Midbrain (tissue), 1 donor: ENCODE data around the gene TMEM184B.
"Not testable (repeated sequence)": the region's sequence is repeated elsewhere in the genome, so short reads cannot be mapped to it uniquely, and the experiment has no call there.

Experiments
- DNase-seq: peaks from one replicate; lab custom pipeline; 2025; lab: John Stamatoyannopoulos, UW

TMEM184B gene

DNA sequence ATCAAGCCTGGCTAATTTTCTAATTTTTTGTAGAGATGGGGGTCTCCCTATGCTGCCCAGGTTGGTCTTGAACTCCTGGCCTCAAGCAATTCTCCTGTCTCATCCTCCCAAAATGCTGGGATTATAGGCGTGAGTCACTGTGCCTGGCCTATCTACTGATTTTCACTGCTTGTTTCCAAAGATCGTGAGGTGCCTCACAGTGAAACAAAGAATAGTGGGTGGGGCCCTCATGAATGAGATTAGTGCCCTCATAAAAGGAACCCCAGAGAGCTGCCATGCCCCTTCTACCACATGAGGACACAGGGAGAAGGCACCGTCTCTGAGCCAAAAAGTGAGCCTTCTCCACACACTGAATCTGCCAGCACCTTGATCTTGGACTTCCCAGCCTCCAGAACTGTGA, 23.5 kb downstream of the TMEM184B start:
- no peak for DNase-seq

DNA sequence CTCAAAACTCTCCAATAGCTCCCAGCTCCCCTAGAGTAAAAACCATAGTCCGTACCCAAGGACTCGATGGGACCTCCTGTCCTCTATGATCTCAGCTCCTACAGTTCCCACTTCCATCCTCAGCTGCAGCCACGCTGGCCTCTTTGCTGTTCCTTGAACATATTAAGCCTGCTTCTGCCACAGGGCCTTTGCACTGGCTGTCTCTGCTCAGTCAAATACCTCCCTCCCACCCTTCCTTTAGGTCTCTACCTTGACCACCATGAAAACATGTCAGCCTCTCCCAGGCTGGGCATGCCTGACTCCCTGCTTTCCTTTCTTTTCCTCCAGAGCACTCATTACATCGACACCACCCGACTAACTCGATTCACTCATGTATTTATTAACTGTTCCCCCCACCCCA, 24.5 kb downstream of the TMEM184B start:
- DNase-seq: no peak

DNA sequence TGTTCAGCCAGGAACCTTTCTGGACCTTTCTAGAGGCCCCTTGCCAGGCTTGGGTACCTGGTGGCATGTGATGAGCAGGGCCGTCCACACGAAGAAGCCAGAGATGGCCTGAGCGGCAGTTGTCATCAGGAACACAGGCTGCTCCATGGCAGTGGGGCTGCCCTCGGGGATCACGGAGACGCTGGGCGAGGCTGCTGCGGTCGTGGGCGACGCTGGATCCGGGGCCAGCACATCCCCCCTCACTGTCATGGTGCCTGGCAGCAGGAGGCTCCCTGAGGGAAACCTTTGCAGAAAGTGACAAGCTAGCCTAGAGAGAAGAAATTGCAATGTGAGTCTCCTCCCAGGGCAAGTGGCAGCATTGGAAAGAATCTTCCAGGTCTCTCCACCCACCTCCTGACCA, 25.1 kb downstream of the TMEM184B start:
- DNase-seq: no peak

DNA sequence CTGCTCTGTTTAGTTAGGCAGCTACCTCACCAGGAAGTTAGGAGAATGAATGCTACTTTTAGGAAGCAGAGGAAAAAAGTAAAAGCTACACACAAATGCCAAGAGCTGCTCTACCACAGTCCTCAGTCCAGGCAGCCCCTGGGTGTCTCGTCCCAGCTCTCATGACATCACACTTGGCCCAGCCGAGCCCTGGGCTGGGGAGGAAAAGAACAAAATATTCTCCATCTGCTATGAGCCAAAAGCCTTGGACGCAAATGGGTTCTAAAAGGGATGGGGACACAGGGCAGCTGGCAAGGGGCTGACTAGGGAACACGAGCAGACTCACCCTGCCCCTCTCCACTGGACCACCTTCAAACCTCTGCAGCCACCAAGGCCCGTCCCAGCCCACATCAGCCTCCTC, 26.1 kb downstream of the TMEM184B start:
- peak; percentile 70 for DNase-seq

DNA sequence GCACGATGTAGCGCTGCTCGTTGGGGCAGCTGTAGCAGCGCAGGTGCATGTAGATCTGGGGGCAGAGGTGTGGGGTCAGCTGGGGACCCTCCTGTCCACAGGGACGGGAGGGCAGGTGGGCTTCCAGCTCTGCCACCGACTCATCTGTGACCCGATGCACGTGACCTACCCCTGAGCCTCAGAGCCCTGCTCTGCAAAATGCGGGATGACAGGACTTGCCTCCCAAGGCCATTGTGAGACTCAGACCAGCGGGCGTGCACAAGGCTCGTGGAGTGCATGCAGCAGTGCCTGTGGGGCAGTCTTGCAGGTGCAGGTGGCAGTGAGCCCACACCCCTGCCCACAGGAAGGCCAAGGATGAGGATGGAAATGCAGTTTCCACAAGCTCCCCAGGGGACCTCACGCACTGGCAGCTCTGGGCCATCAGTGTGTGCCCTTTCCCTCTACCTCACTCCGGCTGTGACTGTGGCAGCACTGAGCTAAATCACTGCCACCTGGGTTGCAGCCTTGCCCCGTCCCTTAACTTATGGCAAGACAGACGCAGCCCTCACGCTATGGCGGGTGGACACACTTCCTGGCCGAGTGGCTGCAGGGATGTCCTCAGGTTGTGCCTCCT, 26.7 kb downstream of the TMEM184B start:
- DNase-seq: no peak

DNA sequence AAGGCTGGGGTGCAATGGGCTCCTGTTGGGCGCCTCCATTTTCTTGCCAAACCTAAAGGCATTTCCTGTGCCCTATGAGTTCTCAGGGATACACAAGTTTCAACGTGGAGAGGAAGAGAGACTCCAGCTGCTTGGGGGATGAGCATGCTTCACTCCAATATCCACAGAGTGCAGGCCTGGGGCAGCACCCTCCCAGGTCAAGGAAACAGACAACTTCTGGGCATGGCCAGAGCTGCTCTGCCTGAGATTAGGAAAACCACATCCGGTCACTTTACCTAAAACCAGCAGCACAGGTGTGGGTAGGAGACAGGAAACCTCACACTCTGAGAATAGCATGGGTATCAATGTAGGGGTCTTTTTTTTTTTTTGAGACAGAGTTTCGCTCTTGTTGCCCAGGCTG, 28.7 kb downstream of the TMEM184B start:
- no peak for DNase-seq

DNA sequence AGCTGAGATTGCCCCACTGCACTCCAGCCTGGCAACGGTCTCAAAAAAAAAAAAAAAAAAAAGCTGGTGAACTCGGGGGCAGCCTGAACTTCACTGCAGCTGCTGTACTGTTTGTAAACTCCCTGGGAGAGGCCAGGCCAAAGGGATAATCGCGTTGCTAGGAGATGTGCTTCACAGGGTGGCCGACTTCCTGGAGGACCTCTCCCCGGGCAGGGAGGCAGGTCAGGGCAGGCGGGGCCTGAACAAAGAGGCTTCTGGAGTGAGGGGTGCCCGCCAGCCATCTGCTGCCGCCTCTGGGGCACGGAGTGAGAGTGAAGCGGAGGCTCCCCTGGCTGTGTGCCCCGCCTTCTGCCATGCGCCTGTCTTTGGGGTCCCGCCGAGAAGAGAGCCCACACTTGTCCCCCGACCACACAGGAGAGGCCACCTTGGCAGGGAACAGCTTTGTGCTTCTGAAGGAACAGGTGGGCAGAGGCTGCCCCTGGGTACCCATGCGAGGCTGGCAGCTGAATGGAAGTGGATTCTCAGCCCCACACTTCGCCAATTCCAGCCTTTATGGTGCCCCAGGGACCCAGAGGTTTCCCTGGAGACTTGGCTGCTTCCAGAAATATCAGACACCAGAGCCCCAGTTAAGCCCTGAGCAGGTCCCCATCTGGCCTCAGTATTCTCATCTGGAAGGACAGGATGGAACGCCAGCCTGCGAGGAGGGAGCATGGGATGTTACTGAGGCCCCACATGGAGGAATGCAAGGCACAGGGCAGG, 29.6 kb downstream of the TMEM184B start:
- peak; percentile 44 for DNase-seq

DNA sequence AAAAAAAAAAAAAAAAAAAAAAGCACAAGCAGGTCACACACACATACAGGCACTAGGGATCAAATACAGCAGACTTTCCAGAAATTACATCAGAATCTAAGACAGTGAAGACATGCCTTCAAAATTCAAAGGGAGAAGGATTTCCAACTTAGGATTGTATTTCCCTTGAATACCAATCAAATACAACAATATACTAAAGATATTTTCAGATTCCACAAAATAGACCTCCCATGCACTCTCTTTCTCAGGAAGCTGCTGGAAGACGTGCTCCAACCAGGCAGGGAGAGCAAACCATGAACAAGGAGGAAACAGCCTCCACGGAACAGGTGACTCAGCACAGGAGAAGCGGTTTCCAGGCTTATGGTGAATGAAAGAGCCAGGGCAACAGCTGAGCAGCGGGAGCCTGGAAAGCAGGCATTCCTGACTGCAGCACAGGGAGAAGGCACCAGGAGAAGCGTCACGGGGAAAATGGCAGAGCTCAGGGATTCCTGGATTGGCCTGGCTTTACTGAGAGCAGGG, 32.0 kb downstream of the TMEM184B start:
- DNase-seq: peak; percentile 41

DNA sequence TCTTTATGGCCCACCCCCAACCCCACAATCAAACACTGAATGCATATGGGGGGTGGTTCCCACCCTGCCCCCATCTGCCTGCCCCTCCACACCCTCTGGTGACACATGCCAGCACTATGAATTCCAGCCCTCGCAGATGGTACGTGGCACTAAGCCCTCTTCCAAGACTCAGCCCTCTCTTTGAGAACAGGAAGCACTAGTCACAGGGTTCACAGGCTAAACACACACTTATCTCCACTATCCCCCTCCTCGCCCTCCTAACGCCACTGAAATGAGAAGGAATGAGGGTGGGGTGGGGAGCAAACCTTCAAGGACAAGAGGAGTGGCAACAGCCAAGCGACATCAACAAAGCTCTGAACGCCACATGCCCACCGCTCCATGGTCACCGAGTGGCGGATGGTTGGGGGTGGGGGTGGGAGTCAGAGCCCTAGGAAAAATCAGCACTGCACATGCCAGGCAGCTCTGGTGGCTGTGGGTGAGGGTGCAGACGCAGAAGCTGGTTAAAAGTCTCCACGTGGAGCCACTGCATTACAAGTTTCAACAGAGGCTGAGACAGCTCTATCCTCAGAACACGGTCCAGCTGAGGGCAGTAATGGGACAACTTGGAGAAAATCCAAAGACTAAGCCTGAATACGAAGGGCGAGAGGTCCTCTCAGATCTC, 33.6 kb downstream of the TMEM184B start:
- peak; percentile 89 for DNase-seq

DNA sequence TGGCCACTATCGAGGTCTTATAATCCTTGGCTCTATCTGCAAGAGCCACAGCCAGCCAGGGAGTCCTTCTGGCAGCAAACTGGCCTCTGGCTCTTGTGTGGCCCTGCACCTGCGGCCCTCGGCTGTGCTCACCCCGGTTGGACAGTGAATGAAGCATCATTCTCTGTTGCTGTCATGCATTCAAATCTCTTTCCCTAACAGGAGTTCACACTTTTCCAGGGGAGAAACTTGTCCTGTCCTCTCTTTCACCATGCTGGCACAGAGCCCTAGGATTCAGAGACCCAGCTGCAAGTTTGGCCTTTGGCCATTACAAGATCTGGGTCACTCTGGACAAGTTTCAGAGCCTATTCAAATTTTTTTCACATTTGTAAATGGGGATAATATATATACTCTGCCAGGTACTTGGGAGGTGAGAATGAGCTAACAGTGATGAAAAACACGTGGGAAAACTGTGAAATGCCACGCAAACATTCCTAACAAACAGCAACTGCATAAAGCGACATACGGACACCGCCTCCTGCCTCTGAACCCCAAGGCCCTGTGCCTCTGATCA, 34.2 kb downstream of the TMEM184B start:
- DNase-seq: peak; percentile 30

DNA sequence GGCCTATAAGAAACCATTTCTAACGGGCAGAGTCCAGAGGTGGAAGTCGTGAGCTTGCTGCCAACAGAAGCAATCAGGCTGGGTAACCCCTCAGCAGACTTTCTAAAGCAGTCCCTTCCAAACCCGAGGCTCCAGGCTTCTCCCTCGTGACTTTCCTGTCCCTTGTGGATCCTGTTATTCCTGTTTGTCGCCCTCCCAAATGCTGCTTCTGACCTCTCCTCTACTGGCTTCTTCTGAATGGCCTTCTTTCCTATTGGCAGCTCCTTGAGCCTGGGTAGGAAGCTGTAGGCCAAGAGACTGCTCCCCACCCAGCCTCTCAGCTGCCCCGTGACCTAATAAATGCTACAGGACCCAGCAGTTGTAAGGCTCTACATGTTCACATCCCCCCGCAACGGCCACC, 36.0 kb downstream of the TMEM184B start:
- DNase-seq: no peak

DNA sequence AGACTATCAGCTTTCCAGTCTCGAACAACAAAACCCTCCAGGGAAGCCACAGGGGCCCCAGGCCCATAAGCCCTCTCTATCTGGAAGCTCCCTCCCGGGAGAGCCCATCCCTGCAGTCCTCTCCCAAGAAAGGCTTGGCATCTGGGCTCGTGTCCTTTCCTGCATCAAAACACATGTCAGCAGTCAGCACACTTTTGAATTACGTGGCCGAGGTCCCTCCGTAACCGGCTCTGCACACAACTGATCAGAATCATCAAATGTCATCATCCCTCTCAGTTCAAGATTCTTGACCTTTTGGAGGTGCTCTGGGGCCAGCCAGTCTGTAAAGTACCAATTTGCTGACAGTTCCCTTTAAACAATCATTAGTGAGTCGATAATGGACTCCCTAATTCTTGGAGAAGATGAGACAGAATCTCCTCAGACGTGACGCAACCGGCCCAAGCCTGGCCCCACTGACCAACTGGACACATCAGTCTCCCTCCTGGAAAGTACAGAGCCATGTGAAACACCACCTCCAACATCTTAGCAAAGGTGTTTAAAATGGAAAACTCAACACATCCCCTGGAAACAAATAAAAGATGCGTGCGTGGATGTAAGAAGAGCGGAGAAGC, 37.5 kb downstream of the TMEM184B start:
- DNase-seq: no peak

DNA sequence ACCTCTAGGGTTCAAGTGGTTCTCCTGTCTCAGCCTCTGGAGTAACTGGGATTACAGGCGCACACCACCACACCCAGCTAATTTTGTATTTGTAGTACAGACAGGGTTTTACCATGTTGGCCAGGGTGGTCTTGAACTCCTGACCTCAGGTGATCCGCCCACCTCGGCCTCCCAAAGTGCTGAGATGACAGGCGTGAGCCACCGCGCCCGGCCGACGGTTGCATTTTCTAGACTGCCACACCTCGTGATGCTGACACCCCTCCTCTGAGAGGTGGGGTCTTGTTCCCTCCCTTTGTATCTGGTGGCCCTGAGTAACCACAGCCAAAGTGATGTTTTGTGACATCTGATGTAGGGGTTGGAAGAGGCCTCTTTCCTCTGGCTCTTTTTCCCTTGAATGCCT, 39.0 kb downstream of the TMEM184B start:
- not testable (repeated sequence) for DNase-seq

DNA sequence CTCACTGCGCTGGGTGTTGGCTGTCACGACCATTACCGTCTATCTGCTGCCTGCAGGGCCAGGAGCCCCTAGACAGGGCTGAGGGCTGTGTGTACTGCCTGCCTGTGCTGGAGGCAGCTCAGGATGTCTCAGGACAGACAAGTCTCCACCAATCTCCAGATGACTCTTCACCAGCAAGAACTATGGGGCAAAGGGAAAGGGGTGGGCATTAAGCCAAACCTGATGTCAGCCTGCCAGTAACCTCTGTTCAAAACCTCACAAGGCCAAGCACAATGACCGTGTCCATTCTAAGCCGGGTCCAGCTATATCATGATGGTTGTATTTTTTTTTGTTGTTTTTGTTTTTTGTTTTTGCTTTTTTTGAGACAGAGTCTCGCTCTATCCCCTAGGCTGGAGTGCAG, 39.4 kb downstream of the TMEM184B start:
- DNase-seq: no peak

DNA sequence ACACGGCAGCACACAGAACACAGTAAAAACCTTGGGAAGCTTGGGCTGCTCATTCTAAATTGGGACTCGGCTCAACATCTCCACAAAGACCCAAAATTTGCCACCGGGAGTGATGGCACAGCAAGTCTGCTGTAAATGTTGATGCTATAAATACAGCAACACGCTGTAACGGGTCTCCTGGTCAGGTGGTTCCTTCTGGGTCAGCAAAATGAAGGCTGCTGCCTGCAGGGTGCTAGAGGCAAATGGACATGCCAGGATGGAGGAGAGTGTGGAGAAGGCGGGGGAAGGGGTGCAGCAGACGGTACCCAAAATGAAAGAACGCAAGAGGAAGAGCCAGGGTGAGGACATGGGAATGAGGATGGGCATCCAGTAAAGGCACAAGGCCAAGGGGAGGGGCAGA, 40.6 kb downstream of the TMEM184B start:
- DNase-seq: no peak

DNA sequence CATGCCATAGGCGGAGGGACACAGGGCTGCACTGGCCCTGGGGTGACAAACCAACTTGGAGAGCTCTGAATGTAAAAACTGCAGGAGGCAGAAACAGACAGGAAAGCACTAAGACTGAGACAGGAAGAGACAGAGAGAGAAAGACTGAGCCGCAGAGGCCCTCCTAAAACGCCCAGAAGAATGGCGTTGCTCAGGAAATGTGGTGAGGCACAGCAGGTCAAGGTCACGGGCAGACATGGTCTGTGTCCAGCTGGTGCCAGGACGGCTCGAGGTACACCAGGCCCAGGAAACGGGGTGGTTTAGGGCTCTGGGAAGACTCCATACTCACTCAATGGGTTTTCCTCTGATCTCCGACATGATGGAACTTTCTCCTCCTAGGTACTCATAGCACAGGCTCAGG, 41.9 kb downstream of the TMEM184B start:
- DNase-seq: no peak

DNA sequence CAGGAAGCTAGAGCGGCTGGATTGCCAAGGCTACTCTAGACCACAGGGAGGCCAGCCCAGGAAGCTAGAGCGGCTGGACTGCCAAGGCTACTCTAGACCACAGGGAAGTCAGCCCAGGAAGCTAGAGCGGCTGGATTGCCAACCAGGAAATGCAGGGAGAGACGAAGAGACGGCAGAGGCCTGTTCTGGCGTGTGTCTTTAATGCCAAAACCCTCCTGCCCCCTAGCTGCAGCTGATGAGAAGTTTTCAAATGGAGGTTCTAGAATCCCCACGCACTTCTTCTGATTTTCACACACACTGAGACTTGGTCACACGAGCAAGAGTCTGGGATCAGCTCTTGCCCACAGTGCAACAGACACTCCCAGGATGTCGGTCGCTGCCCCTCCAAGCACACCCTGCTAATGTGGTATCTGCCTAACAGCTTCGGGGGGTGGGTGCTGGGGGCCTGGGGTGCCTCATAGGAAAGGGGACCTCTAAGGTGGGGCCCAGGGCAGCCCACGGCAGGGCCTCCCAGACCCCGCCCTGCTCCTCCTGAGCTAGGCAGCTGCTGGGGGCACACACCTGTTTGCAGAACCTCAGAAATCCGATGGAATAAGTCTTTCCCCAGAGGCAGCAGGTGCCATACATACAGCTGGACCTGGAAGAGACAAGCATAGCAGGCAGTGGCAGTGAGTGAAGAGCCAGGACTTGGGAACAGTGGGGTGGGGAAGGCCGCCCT, 42.5 kb downstream of the TMEM184B start:
- peak; percentile 44 for DNase-seq

DNA sequence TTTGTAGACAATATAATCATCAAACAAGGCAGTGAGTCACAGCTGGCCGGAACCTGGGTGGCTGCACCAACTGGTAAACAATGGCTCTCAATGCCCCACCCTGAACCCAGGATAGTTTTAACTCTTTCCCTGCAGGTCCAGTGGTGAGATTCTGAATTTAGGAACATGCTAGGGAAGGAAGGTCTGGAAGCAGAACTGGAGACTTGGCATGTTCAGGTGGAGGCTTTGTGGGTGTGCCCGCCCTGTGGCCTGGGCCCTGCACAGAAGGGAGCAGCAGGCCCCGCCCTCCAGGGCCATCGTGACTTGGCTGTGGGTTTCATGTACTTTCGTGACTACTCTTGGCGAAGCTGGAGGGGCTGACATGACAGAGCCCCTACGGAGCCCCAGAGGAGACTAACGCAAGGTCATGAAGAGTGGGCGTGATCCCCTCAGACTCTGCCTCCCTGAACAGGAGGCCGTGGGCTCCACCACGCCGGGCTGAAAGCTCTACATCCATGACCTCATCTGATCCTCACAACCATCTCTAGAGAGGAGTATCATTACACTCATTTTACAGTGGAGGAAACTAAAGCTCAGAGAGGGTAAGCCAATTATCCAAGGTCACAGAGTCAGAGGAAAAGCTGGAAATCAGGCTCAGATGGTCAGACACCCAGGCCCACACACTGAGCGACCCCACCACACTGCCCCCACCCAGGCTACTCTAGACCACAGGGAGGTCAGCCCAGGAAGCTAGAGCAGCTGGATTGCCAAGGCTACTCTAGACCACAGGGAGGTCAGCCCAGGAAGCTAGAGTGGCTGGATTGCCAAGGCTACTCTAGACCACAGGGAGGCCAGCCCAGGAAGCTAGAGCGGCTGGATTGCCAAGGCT, 43.7 kb downstream of the TMEM184B start:
- no peak for DNase-seq

DNA sequence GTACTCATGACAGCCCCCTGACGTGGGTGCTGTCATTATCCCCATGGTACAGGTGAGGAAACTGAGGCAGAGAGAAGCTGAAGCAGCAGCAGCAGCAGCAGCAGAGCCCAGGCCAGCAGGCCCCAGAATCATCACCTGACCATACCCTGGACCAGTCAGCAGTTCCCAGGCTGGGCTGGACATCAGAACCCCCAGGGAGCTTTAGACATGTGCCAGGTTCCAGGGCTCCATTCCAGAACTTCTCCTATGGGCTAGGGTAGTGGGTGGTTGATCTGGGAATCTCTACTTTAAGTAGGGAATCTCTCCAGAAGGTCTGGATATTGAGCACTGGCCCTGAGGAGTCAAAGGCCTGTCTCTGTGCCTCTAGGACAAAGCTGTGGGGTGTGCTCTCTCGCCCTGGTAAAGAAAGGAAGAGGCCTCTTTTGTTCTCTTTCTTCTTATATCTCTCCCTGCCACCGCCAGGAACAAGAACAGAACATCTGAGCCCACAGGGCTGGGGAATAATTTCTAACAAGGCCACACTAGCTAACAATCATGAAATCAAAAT, 44.4 kb downstream of the TMEM184B start:
- DNase-seq: no peak
